Measurements from ENCODE around the gene ACTG2.
"Not testable (repeated sequence)": the region's sequence is repeated elsewhere in the genome, so short reads cannot be mapped to it uniquely, and the experiment has no call there.

ACTG2 gene

DNA sequence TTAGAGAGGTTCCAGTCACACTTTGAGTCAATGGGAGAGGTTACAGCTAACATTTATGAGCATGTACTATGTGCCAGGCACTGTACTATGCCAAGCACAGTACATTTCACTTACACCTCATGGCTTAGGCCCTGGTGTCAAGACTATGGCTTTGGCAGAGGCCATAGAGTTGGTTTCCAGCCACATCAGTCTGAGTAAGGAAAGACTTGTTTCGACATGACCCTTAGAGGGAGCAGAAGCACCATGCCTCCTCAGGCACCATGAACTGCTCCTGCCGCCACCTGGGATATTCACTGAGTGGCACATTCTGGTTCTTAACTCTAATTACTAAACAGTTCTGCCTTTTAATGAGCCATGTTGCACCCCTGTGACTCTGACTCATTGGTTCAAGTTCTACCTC is 46.6 kb downstream of the ACTG2 start:
- no peak for DNase-seq (ENCODE audit: low spot score)
- TF ChIP-seq, protein P1, sequence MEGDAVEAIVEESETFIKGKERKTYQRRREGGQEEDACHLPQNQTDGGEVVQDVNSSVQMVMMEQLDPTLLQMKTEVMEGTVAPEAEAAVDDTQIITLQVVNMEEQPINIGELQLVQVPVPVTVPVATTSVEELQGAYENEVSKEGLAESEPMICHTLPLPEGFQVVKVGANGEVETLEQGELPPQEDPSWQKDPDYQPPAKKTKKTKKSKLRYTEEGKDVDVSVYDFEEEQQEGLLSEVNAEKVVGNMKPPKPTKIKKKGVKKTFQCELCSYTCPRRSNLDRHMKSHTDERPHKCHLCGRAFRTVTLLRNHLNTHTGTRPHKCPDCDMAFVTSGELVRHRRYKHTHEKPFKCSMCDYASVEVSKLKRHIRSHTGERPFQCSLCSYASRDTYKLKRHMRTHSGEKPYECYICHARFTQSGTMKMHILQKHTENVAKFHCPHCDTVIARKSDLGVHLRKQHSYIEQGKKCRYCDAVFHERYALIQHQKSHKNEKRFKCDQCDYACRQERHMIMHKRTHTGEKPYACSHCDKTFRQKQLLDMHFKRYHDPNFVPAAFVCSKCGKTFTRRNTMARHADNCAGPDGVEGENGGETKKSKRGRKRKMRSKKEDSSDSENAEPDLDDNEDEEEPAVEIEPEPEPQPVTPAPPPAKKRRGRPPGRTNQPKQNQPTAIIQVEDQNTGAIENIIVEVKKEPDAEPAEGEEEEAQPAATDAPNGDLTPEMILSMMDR (IDR thresholded peaks at IDR 0.05; ENCODE audit: extremely low read depth, missing control alignments) = no peak

DNA sequence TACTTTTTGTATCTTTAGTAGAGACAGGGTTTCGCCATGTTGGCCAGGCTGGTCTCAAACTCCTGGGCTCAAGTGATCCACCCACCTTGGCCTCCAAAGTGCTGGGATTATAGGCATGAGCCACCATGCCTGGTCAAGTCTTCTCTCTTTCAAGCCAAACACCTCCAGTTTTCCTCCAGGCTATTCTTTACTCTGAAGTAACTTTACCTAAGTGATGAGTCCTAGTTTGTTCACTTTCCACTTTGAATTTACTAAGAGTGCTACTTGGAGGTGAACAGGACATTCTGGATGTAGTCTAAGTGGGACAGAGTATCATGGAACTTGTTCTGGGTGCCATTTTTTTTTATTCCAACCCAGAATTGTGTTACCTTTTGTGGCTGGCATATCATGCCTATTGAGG is 47.3 kb downstream of the ACTG2 start:
- not testable (repeated sequence) for DNase-seq (ENCODE audit: low spot score)

DNA sequence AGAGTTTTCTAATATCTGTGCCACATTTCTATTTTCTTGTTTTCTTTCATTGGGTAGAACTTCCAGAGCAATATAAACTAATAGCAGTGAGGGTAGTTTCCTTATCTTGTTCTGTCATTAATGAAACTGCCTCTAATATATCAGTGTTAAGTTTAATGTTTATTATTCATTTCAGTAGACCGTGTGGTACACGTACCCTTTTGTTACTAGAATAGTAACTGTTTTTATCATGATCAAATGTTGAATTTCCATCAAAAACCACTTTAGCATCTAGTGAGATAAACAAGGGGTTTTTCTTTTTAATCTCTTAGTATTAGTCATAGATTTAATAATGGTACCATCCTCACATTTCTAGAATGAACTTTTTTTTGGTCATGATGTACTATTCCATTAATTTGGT is 49.9 kb downstream of the ACTG2 start:
- DNase-seq (ENCODE audit: low spot score) = no peak
- TF ChIP-seq, protein P1 (IDR thresholded peaks at IDR 0.05; ENCODE audit: extremely low read depth, missing control alignments) = no peak

DNA sequence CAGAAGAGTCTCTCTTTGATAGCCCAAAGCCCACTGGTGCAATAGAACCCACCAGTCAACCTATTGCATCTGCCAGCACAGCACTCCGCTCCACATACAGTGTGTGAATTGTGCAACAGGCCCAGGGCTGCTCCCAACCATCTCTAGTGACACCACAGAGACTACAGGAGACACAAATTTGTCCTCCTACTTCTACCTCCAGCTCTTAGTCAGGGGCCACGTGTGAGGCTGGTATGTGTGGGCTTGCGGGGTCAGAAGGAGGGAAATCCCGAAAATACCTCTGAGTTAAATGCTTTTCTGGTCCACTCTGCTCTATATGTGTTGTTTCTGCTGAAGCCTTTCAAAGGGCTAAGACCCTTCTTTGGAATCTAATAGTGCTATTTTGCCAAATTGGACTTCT is 51.9 kb downstream of the ACTG2 start:
- TF ChIP-seq, protein P1 (IDR thresholded peaks at IDR 0.05; ENCODE audit: extremely low read depth, missing control alignments) = no peak
- DNase-seq (ENCODE audit: low spot score) = peak; percentile 31

DNA sequence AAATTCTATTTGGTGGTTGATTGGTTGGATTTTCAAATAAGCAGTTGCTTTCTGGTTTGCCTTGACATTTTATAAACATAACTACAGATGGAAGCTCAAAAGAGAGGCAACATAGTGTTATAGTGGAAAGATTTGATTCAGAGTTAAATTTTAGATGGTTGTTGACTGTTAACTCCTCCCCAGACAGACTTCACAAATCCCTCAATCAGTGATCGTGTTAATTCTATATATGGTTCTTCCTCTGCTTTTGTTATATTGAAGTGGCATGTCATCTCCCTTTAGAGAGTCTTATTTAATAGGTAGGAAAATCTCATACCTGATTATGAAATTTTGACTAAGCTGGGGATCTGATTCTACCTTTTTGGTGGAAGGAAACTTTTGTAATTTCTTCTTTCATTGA is 53.4 kb downstream of the ACTG2 start:
- TF ChIP-seq, protein P1 (IDR thresholded peaks at IDR 0.05; ENCODE audit: extremely low read depth, missing control alignments) = no peak
- DNase-seq (ENCODE audit: low spot score) = no peak

DNA sequence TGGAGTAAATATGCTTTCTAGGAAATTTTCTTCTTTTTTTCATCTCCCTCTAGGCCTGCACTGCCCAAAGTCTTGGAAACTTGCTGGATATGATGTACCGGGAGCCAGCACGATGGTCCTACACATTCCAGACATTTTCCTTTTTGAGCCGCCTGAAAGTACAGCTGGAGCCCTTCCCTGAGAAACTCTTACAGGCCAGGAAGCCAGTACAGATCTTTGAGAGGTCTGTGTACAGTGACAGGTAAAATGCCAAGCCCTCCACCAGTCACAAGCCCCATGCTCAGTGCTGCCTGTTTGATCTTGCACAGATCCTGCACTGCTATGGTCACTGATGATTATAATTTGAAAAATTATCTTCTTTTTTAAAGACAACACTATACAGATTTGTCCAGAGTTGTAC is 53.9 kb downstream of the ACTG2 start:
- TF ChIP-seq, protein P1 (IDR thresholded peaks at IDR 0.05; ENCODE audit: extremely low read depth, missing control alignments) = no peak
- DNase-seq (ENCODE audit: low spot score) = no peak

DNA sequence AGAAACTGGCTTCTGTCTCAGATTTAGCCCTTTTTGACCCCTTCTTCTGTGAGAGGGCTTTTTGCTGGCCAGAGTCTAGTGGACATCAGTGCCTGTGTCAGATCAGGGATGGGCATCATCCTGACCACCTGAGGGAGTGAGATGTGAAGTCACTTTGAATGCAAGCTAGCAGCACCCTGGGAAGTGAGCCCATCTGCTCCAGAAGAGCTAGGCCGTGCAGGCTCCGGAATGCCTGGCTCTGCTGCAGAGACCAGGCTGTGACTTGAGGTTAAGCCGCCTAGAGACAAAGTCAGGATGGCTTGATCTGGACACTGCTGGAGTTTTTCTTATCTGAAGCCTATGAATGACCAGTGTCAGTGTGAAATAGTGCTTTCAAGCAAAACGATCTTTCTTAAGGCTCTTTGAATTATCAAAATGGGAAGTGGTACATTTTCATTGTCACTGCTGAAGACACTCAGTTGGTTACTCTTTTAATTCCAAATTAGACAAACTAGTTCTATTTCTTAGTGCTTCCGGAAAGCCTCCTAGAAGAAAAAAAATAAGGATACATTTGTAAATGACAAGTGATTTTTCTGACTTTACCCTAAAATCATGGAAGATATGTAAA is 54.7 kb downstream of the ACTG2 start:
- no peak for DNase-seq (ENCODE audit: low spot score)
- TF ChIP-seq, protein P1 (IDR thresholded peaks at IDR 0.05; ENCODE audit: extremely low read depth, missing control alignments) = no peak

DNA sequence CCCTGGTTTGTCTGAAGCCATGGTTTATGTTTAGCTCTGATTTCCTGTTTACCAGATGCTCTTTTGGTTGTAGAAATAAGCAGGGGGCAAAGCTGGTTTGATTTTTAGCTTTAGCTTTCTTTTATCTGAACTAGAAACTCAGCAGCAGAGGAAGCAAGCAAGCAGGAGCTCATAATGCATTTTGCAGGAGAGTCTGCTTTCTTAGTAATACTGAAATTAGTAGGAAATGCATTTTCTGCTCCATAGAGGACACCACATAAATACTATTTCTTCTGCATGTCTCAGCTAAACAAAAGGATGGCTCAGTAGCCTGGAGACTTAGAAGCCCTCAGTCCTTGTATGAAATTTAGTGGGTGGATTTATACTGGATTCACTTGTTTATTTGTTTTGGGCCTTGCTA is 57.0 kb downstream of the ACTG2 start:
- TF ChIP-seq, protein P1 (IDR thresholded peaks at IDR 0.05; ENCODE audit: extremely low read depth, missing control alignments) = no peak

More for the DNA sequence above, 57.0 kb downstream of the ACTG2 start:
- DNase-seq (ENCODE audit: low spot score) = no peak

Measured in GM20000 (cell line).